ENCODE measurements around the gene MUC22.
"Not testable (repeated sequence)": the region's sequence is repeated elsewhere in the genome, so short reads cannot be mapped to it uniquely, and the experiment has no call there.

Gene MUC22

GRCh38 chr6:31048099-31048498 is 37.8 kb downstream of the MUC22 start:
- TF ChIP-seq MYC (IDR thresholded peaks at IDR 0.05; ENCODE audit: low read depth, low read length) (no peak), POLR2A (IDR thresholded peaks at IDR 0.05; ENCODE audit: extremely low read depth, insufficient read length) (no peak), MAX (IDR thresholded peaks at IDR 0.05; ENCODE audit: low read depth, low read length) (no peak), CTCF (IDR thresholded peaks at IDR 0.05; ENCODE audit: low read depth, low read length) (no peak)

GRCh38 chr6:31049518-31049917 is 39.2 kb downstream of the MUC22 start:
- no peak for DNase-seq (ENCODE audit: low read depth)
- TF ChIP-seq MYC (IDR thresholded peaks at IDR 0.05; ENCODE audit: low read depth, low read length): no peak
- TF ChIP-seq MAX (IDR thresholded peaks at IDR 0.05; ENCODE audit: low read depth, low read length): no peak
- TF ChIP-seq CTCF (IDR thresholded peaks at IDR 0.05; ENCODE audit: low read depth, low read length): no peak
- no peak for TF ChIP-seq POLR2A (IDR thresholded peaks at IDR 0.05; ENCODE audit: extremely low read depth, insufficient read length)
- no peak overlapping the region for H3K4me3 ChIP-seq (ENCODE audit: low read depth, low read length)

More at GRCh38 chr6:31048099-31048498, 37.8 kb downstream of the MUC22 start:
- H3K4me3 ChIP-seq (ENCODE audit: low read depth, low read length): no peak overlapping the region
- DNase-seq (ENCODE audit: low read depth): peak; percentile 33

- not testable (repeated sequence) for DNase-seq (ENCODE audit: low read depth); H3K4me3 ChIP-seq (ENCODE audit: low read depth, low read length)
These were observed 42.9 kb downstream of the MUC22 start for GRCh38 chr6:31053187-31053586.

- no peak overlapping the region for H3K4me3 ChIP-seq (ENCODE audit: low read depth, low read length)
- no peak for DNase-seq (ENCODE audit: low read depth)
- TF ChIP-seq POLR2A (IDR thresholded peaks at IDR 0.05; ENCODE audit: extremely low read depth, insufficient read length): no peak
- no peak for TF ChIP-seq MYC (IDR thresholded peaks at IDR 0.05; ENCODE audit: low read depth, low read length)
- TF ChIP-seq MAX (IDR thresholded peaks at IDR 0.05; ENCODE audit: low read depth, low read length): no peak
- TF ChIP-seq CTCF (IDR thresholded peaks at IDR 0.05; ENCODE audit: low read depth, low read length): no peak
These were observed 43.6 kb downstream of the MUC22 start for GRCh38 chr6:31053873-31054272.

GRCh38 chr6:31055441-31055840 is 45.2 kb downstream of the MUC22 start:
- H3K4me3 ChIP-seq (ENCODE audit: low read depth, low read length): no peak overlapping the region
- no peak for DNase-seq (ENCODE audit: low read depth)
- TF ChIP-seq MYC (IDR thresholded peaks at IDR 0.05; ENCODE audit: low read depth, low read length) (no peak), MAX (IDR thresholded peaks at IDR 0.05; ENCODE audit: low read depth, low read length) (no peak), CTCF (IDR thresholded peaks at IDR 0.05; ENCODE audit: low read depth, low read length) (no peak), POLR2A (IDR thresholded peaks at IDR 0.05; ENCODE audit: extremely low read depth, insufficient read length) (no peak)

- no peak for DNase-seq (ENCODE audit: low read depth)
- no peak for TF ChIP-seq POLR2A (IDR thresholded peaks at IDR 0.05; ENCODE audit: extremely low read depth, insufficient read length)
- no peak overlapping the region for H3K4me3 ChIP-seq (ENCODE audit: low read depth, low read length)
These were observed 47.2 kb downstream of the MUC22 start for GRCh38 chr6:31057426-31058003.

All from NB4 (cell line).